GM12874 (cell line): ENCODE data around the gene TRAPPC14.

ENCODE experiments used
- TF ChIP-seq, protein P1 (sequence below): IDR thresholded peaks from 2 replicates; pipeline ENCODE4 v1.5.1; 2011; ENCODE audit warnings: low read depth, mild to moderate bottlenecking, control low read depth, low read length, moderate library complexity; ENCODE audit not compliant: insufficient read depth

Gene TRAPPC14

DNA sequence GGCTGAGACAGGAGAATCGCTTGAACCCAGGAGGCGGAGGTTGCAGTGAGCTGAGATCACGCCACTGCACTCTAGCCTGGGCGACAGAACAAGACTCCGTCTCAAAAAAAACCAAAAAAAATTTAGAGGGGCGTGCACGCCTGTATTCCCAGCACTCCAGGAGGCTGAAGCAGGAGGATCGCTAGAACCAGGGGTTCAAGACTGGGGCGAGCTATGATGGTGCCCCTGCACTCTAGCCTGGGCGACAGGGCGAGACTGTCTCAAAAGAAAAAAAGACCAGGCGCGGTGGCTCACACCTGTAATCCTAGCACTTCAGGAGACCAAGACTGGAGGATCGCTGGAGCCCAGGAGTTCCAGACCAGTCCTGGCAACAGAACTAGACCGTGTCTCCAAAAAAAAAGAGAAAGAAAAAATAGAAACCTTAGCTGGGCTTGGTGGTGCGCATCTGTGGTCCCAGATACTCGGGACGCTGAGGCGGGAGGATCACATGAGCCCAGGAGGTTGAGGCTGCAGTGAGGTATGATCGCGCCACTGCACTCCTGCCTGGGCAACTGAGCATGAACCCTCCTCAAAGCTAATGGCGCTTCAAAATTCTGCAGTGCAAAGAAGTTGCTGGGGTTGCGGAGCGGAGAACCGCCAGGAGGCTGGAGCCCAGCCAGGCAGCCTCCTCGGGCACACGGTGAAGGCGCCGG is 32.1 kb downstream of the TRAPPC14 start:
- TF ChIP-seq, protein P1, sequence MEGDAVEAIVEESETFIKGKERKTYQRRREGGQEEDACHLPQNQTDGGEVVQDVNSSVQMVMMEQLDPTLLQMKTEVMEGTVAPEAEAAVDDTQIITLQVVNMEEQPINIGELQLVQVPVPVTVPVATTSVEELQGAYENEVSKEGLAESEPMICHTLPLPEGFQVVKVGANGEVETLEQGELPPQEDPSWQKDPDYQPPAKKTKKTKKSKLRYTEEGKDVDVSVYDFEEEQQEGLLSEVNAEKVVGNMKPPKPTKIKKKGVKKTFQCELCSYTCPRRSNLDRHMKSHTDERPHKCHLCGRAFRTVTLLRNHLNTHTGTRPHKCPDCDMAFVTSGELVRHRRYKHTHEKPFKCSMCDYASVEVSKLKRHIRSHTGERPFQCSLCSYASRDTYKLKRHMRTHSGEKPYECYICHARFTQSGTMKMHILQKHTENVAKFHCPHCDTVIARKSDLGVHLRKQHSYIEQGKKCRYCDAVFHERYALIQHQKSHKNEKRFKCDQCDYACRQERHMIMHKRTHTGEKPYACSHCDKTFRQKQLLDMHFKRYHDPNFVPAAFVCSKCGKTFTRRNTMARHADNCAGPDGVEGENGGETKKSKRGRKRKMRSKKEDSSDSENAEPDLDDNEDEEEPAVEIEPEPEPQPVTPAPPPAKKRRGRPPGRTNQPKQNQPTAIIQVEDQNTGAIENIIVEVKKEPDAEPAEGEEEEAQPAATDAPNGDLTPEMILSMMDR, result no peak

DNA sequence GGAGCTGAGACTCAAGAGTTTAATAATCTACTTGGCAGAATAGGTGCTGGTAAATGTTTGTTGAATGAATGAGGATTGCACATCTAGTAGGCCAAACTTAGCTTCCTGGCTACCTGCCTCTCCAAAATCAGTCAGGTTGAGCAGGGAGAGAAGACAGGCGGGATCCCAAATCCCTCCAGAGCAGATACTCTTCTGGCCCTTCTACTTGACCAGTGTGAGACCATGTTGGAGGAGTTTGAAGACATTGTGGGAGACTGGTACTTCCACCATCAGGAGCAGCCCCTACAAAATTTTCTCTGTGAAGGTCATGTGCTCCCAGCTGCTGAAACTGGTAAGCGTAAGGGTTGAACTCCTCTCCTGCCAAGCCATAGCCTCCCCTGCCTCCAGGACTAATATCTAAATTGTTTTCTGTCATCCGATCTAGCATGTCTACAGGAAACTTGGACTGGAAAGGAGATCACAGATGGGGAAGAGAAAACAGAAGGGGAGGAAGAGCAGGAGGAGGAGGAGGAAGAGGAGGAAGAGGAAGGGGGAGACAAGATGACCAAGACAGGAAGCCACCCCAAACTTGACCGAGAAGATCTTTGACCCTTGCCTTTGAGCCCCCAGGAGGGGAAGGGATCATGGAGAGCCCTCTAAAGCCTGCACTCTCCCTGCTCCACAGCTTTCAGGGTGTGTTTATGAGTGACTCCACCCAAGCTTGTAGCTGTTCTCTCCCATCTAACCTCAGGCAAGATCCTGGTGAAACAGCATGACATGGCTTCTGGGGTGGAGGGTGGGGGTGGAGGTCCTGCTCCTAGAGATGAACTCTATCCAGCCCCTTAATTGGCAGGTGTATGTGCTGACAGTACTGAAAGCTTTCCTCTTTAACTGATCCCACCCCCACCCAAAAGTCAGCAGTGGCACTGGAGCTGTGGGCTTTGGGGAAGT is 34.0 kb downstream of the TRAPPC14 start:
- TF ChIP-seq, protein P1, result no peak

DNA sequence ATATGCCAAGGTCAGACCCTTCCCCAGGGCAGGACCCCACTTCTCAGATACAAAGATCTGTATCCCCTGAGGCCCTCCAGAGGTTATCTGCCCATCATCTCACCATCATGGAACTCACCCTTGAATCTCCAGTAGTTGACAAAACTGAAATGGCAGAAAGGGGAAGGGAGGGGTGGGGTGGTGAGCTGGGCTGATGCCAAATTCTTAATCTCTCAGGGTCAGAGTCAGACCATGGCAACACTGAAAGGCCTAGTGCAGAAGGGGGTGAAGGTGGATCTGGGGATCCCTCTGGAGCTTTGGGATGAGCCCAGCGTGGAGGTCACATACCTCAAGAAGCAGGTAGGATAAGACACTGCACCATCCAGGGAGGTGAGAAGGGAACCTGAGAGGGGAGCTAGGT is 36.0 kb downstream of the TRAPPC14 start:
- TF ChIP-seq, protein P1, result no peak

DNA sequence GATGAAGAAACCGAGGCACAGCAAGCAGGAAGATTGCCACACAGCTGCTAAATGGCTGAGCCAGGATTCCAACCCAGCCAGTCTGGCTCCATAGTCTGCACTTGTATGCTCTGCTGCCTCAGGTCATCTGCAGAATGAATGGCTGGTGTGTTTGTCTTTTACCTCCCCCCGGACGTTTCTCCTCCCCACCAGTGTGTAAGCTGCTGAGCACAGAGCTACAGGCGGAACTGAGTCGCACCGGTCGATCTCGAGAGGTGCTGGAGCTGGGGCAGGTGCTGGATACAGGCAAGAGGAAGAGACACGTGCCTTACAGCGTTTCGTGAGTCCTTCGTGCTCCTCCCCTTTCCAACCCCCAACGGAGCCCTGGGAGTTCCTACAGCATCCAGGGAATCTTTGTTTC is 36.5 kb downstream of the TRAPPC14 start:
- TF ChIP-seq, protein P1, result no peak

DNA sequence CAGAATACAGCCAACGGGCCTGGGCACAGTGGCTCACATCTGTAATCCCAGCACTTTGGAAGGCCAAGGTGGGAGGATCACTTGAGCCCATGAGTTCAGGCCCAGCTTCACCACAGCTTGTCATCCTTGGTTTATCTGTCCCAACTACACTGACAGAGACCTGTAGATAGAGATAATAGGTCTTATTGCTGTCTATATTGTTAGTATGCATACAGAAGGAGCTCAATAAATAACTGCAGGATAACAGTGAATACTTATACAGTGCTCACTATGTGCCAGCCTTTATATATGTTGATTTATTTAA is 37.8 kb downstream of the TRAPPC14 start:
- TF ChIP-seq, protein P1, result no peak

DNA sequence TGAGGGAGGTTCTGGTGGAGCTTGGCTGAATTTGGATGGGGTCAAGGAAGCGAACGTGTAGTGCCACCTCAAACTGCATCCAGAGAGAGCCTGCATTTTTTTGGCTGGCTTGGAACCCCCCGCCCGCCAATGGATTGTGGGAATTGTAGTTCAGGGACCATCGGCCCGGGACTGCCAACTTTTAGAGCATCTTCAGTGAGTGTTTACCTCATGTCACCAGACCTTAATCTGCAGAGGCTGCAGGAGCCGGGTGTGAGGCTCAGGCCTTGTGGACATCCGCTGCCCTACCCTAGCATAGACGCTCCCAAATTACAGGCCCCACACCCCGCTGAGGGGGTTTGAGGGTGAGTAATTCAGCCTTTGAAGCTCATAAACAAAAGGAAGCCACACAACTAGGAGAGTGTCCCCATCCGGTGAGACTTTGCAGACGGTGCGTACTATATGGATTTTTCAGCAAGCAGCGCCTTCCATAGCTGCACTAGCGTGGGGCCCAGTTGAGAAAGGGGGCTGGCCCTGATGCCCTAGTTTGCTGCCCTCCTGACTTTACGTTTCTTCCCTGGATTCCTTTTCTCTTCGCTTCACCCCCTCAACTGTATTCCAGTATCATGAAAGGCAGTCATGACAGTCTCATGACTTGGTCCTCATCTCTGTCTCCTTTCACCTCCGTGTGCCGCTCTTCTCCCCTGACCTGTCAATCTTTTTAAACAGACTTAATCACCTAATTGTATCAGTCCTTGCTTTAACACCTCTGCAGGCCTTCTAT is 38.4 kb downstream of the TRAPPC14 start:
- TF ChIP-seq, protein P1, result no peak
